Measurements from ENCODE around the gene FCF1. TPM values are rescaled to one million over a fixed set of nuclear protein-coding genes. Genes with fewer than 3 reads are reported as not detected.

The FCF1 gene
- polyA plus RNA-seq, 1 donor from 2014 or later, result 39.8 TPM

GRCh38 chr14:74697543-74697942 lies 15.4 kb upstream of the FCF1 start:
- H4K20me1 ChIP-seq (ENCODE audit: insufficient read depth), result no peaks in the 10 kb centered on the region

GRCh38 chr14:74697976-74698375 lies 15.0 kb upstream of the FCF1 start:
- H3F3A ChIP-seq (ENCODE audit: insufficient read depth, low read length, poor library complexity, severe bottlenecking), result no peaks in the 10 kb centered on the region
- peaks cover 35% of the 10 kb centered on the region for H3K79me2 ChIP-seq (replicated peaks; ENCODE audit: insufficient read depth, low read length)
- no peaks in the 10 kb centered on the region for H3K27me3 ChIP-seq (ENCODE audit: insufficient read depth, low read depth, low read length)
- H3K4me3 ChIP-seq (ENCODE audit: low read length), result no peak overlapping the region
- no peaks in the 10 kb centered on the region for H3K36me3 ChIP-seq (ENCODE audit: insufficient read depth, low read length)
- H2AFZ ChIP-seq (ENCODE audit: low read depth, low read length), result no peak overlapping the region
- no peak overlapping the region for H3K27ac ChIP-seq (ENCODE audit: low read length)
- H4K20me1 ChIP-seq (ENCODE audit: insufficient read depth), result no peaks in the 10 kb centered on the region
- H3K9me2 ChIP-seq (ENCODE audit: insufficient read depth, low read length), result no peaks in the 10 kb centered on the region
- no peak overlapping the region for H3K9ac ChIP-seq (ENCODE audit: low read length)
- H3K4me2 ChIP-seq (ENCODE audit: low read length), result no peak overlapping the region
- H3K9me3 ChIP-seq (ENCODE audit: low read length), result no peaks in the 10 kb centered on the region
- TF ChIP-seq EP300 (conservative IDR thresholded peaks at IDR 0.05; ENCODE audit: poor library complexity, severe bottlenecking), result no peak
- no peak for TF ChIP-seq CTCF (IDR thresholded peaks at IDR 0.05; ENCODE audit: poor library complexity, severe bottlenecking)
- no peak for TF ChIP-seq REST (IDR thresholded peaks at IDR 0.05; ENCODE audit: borderline replicate concordance)
- no peak for TF ChIP-seq RAD21 (conservative IDR thresholded peaks at IDR 0.05)
- TF ChIP-seq TAF1 (IDR thresholded peaks at IDR 0.05; ENCODE audit: low read depth), result no peak
- TF ChIP-seq EZH2 (IDR thresholded peaks at IDR 0.05; ENCODE audit: borderline replicate concordance, insufficient read depth, low read length, poor library complexity, severe bottlenecking), result no peak

More at GRCh38 chr14:74697543-74697942, 15.4 kb upstream of the FCF1 start:
- H3F3A ChIP-seq (ENCODE audit: insufficient read depth, low read length, poor library complexity, severe bottlenecking), result no peaks in the 10 kb centered on the region
- no peaks in the 10 kb centered on the region for H3K9me2 ChIP-seq (ENCODE audit: insufficient read depth, low read length)
- no peaks in the 10 kb centered on the region for H3K36me3 ChIP-seq (ENCODE audit: insufficient read depth, low read length)
- no peak overlapping the region for H3K27ac ChIP-seq (ENCODE audit: low read length)
- H3K4me2 ChIP-seq (ENCODE audit: low read length), result no peak overlapping the region
- H3K79me2 ChIP-seq (replicated peaks; ENCODE audit: insufficient read depth, low read length), result peaks cover 35% of the 10 kb centered on the region
- no peaks in the 10 kb centered on the region for H3K9me3 ChIP-seq (ENCODE audit: low read length)
- H3K4me3 ChIP-seq (ENCODE audit: low read length), result no peak overlapping the region
- no peak overlapping the region for H3K9ac ChIP-seq (ENCODE audit: low read length)
- TF ChIP-seq TAF1 (IDR thresholded peaks at IDR 0.05; ENCODE audit: low read depth), result no peak
- TF ChIP-seq EZH2 (IDR thresholded peaks at IDR 0.05; ENCODE audit: borderline replicate concordance, insufficient read depth, low read length, poor library complexity, severe bottlenecking), result no peak
- no peak for TF ChIP-seq RAD21 (conservative IDR thresholded peaks at IDR 0.05)
- no peak for TF ChIP-seq SMC3 (conservative IDR thresholded peaks at IDR 0.05; ENCODE audit: poor library complexity)
- no peak for TF ChIP-seq REST (IDR thresholded peaks at IDR 0.05; ENCODE audit: borderline replicate concordance)
- no peak for TF ChIP-seq MXI1 (conservative IDR thresholded peaks at IDR 0.05; ENCODE audit: poor library complexity, severe bottlenecking)
- no peak for TF ChIP-seq EP300 (conservative IDR thresholded peaks at IDR 0.05; ENCODE audit: poor library complexity, severe bottlenecking)
- TF ChIP-seq POLR2AphosphoS5 (IDR thresholded peaks at IDR 0.05), result no peak
- TF ChIP-seq CTCF (IDR thresholded peaks at IDR 0.05; ENCODE audit: poor library complexity, severe bottlenecking), result no peak
- no peak overlapping the region for H2AFZ ChIP-seq (ENCODE audit: low read depth, low read length)
- no peaks in the 10 kb centered on the region for H3K27me3 ChIP-seq (ENCODE audit: insufficient read depth, low read depth, low read length)

Data from neural cell (in vitro differentiated cells).